ENCODE results near the gene LDOC1.

GRCh38 chrX:141183000-141183399 lies 6.1 kb upstream of the LDOC1 start:
- no peak for TF ChIP-seq GATA2 (IDR thresholded peaks at IDR 0.05; ENCODE audit: low read depth, low read length)
- no peak for TF ChIP-seq GATA3 (IDR thresholded peaks at IDR 0.05; ENCODE audit: low read depth, low read length)

All from SH-SY5Y (cell line).